Gastroesophageal sphincter (tissue), 3 donors: ENCODE results near the gene FAM9A.
"Not testable (repeated sequence)": the region's sequence is repeated elsewhere in the genome, so short reads cannot be mapped to it uniquely, and the experiment has no call there.

ENCODE experiments used
- POLR2A ChIP-seq, 2 donors: fragments of 450-650 bp; IDR thresholded peaks; one replicate each; pipeline ENCODE4 v1.6.1; 2017; ENCODE audit warnings: antibody characterized with exemption in 2 of 2, mild to moderate bottlenecking in 2 of 2, moderate library complexity in 1 of 2
- TF ChIP-seq, protein P1 (sequence below), 4 experiments: fragments of 200-600 bp in 2 of 4; fragments of 450-650 bp in 2 of 4; sonication (generic) in 1 of 4; IDR thresholded peaks; one replicate each; pipeline ENCODE4 v1.5.1; 2017 to 2019; ENCODE audit warnings: antibody characterized with exemption in 4 of 4, mild to moderate bottlenecking in 2 of 4, moderate library complexity in 2 of 4

DNA sequence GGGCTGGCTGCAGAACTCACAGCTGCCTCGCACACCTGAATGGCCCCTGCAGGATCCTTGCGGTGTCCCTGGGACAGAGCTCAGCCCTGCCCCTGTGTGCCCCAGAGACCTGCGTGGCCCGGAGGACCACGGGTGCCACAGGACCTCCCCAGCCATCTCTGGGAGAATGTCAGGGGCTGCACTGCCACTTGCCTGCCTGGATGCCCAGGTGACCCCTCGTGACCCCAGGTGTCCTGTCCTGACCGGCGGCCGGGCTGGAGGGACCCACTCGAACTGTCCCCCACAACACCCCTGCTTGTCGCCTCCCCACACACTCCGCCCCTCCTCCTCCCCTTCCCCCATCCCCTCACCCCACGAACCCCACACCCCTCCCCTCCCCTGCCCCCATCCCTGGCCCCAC is 1.9 kb downstream of the FAM9A start:
- TF ChIP-seq, protein P1, sequence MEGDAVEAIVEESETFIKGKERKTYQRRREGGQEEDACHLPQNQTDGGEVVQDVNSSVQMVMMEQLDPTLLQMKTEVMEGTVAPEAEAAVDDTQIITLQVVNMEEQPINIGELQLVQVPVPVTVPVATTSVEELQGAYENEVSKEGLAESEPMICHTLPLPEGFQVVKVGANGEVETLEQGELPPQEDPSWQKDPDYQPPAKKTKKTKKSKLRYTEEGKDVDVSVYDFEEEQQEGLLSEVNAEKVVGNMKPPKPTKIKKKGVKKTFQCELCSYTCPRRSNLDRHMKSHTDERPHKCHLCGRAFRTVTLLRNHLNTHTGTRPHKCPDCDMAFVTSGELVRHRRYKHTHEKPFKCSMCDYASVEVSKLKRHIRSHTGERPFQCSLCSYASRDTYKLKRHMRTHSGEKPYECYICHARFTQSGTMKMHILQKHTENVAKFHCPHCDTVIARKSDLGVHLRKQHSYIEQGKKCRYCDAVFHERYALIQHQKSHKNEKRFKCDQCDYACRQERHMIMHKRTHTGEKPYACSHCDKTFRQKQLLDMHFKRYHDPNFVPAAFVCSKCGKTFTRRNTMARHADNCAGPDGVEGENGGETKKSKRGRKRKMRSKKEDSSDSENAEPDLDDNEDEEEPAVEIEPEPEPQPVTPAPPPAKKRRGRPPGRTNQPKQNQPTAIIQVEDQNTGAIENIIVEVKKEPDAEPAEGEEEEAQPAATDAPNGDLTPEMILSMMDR (IDR thresholded peaks at IDR 0.05): not testable (repeated sequence)
- not testable (repeated sequence) for TF ChIP-seq POLR2A (IDR thresholded peaks at IDR 0.05)
